Measurements from ENCODE around the gene RGL2. TPM values are rescaled to one million over a fixed set of nuclear protein-coding genes. Genes with fewer than 3 reads are reported as not detected.

Gene RGL2
- polyA plus RNA-seq, 1 experiment, result 21.9 TPM

- Histone ChIP-seq H3K27me3 (ENCODE audit: control insufficient read depth, insufficient read depth, low read length) (no peaks in the 10 kb centered on the region), H3K4me3 (ENCODE audit: low read depth, low read length) (peak overlapping the region; percentile 94), H3K9me3 (ENCODE audit: control insufficient read depth, insufficient read depth, low read length) (no peaks in the 10 kb centered on the region), H3K27ac (ENCODE audit: low read depth, low read length) (no peak overlapping the region)
- POLR2A ChIA-PET, result no interaction called here
- no peak for TF ChIP-seq CTCF (IDR thresholded peaks at IDR 0.05; ENCODE audit: low read depth, low read length)
- CTCF ChIA-PET, result no interaction called here
- DNase-seq (ENCODE audit: low read depth, low spot score), result no peak
Observed at GRCh38 chr6:33273924-33274902, 24.5 kb downstream of the RGL2 start.

GRCh38 chr6:33273129-33273923 lies 25.4 kb downstream of the RGL2 start:
- POLR2A ChIA-PET, result interaction anchor here (1.7 to 2.0 kb wide), 2 partner anchors 26 to 48 kb away, joined by 8 to 12 read pairs; no protein-coding TSS in a partner anchor
- no peak overlapping the region for H3K27ac ChIP-seq (ENCODE audit: low read depth, low read length)

GRCh38 chr6:33272275-33273128 lies 26.2 kb downstream of the RGL2 start:
- H3K27ac ChIP-seq (ENCODE audit: low read depth, low read length), result peak overlapping the region; percentile 94
- H3K4me3 ChIP-seq (ENCODE audit: low read depth, low read length), result peak overlapping the region; percentile 94
- no peaks in the 10 kb centered on the region for H3K9me3 ChIP-seq (ENCODE audit: control insufficient read depth, insufficient read depth, low read length)
- no peak for DNase-seq (ENCODE audit: low read depth, low spot score)
- no peak for TF ChIP-seq CTCF (IDR thresholded peaks at IDR 0.05; ENCODE audit: low read depth, low read length)
- no peaks in the 10 kb centered on the region for H3K27me3 ChIP-seq (ENCODE audit: control insufficient read depth, insufficient read depth, low read length)
- ChIA-PET POLR2A (interaction anchor here (0.9 to 3.8 kb wide), 14 partner anchors 12 to 301 kb away, joined by 3 to 52 read pairs (median 9); partner anchors contain the start of genes PFDN6, WDR46 and ZBTB22), CTCF (no interaction called here)

More at GRCh38 chr6:33273129-33273923, 25.4 kb downstream of the RGL2 start:
- TF ChIP-seq CTCF (IDR thresholded peaks at IDR 0.05; ENCODE audit: low read depth, low read length), result no peak
- CTCF ChIA-PET, result no interaction called here
- H3K27me3 ChIP-seq (ENCODE audit: control insufficient read depth, insufficient read depth, low read length), result no peaks in the 10 kb centered on the region
- no peak for DNase-seq (ENCODE audit: low read depth, low spot score)
- no peaks in the 10 kb centered on the region for H3K9me3 ChIP-seq (ENCODE audit: control insufficient read depth, insufficient read depth, low read length)
- peak overlapping the region; percentile 94 for H3K4me3 ChIP-seq (ENCODE audit: low read depth, low read length)

GRCh38 chr6:33271468-33272274 lies 27.1 kb downstream of the RGL2 start, which contains the start of the genes RPS18 and VPS52:
Gene RPS18, plus strand, starts transcription at chr6:33272075. Its CDS starts 45 bp downstream, at chr6:33272120.
Gene VPS52, minus strand, starts transcription at chr6:33271876. Its CDS starts 201 bp downstream, at chr6:33271675.
- TF ChIP-seq CTCF (IDR thresholded peaks at IDR 0.05; ENCODE audit: low read depth, low read length), result no peak
- DNase-seq (ENCODE audit: low read depth, low spot score), result peak; percentile 98
- Histone ChIP-seq H3K27me3 (ENCODE audit: control insufficient read depth, insufficient read depth, low read length) (no peaks in the 10 kb centered on the region), H3K4me3 (ENCODE audit: low read depth, low read length) (peak within 1 kb of the TSS; percentile 94), H3K9me3 (ENCODE audit: control insufficient read depth, insufficient read depth, low read length) (no peaks in the 10 kb centered on the region), H3K27ac (ENCODE audit: low read depth, low read length) (peak within 1 kb of the TSS; percentile 94)
- ChIA-PET POLR2A (interaction anchor here (0.6 to 3.8 kb wide), 18 partner anchors 10 to 1768 kb away, joined by 3 to 52 read pairs (median 8); partner anchors contain the start of genes PFDN6, WDR46 and ZBTB22), CTCF (interaction anchor here (1.3 kb wide), 1 partner anchor 11 kb away, joined by 3 read pairs; no protein-coding TSS in a partner anchor)

All from AG04450 (cell line).